DLD1 (cell line): ENCODE measurements around the gene ATP13A4.

Experiments used
- in situ Hi-C: cut with HindIII; loops from 2 replicates; pipeline ENCODE4 v1.10.0; 2017; ENCODE audit warnings: low sequenced_read_pairs

Gene ATP13A4

GRCh38 chr3:193554811-193555210, at the start of gene ATP13A4:
Gene ATP13A4 (minus strand): TSS chr3:193554895. CDS start chr3:193554799, 96 bp downstream.
- in situ Hi-C loops = loop anchor here (25.0 kb wide), 1 partner anchor 743 kb away; no protein-coding TSS in a partner anchor

GRCh38 chr3:193599393-193599792, 44.7 kb upstream of the ATP13A4 start:
- in situ Hi-C loops = no loop called here

- in situ Hi-C loops = no loop called here
These were observed 43.5 kb upstream of the ATP13A4 start for GRCh38 chr3:193598202-193598601.

- in situ Hi-C loops = no loop called here
These were observed 41.3 kb upstream of the ATP13A4 start for GRCh38 chr3:193595939-193596487.

- in situ Hi-C loops = no loop called here
These were observed 40.4 kb upstream of the ATP13A4 start for GRCh38 chr3:193594946-193595689.

GRCh38 chr3:193593668-193594030, 39.0 kb upstream of the ATP13A4 start:
- in situ Hi-C loops = no loop called here

- in situ Hi-C loops = no loop called here
These were observed 38.4 kb upstream of the ATP13A4 start, which contains the start of gene OPA1 for GRCh38 chr3:193592841-193593667. Gene OPA1 (plus strand): TSS chr3:193593208. CDS start chr3:193593378, 170 bp downstream.

GRCh38 chr3:193590088-193590856, 35.6 kb upstream of the ATP13A4 start:
- in situ Hi-C loops = no loop called here

GRCh38 chr3:193589616-193590015, 34.9 kb upstream of the ATP13A4 start:
- in situ Hi-C loops = no loop called here

- in situ Hi-C loops = no loop called here
These were observed 34.4 kb upstream of the ATP13A4 start for GRCh38 chr3:193589129-193589528.

- in situ Hi-C loops = no loop called here
These were observed 31.8 kb upstream of the ATP13A4 start for GRCh38 chr3:193586526-193586925.

- in situ Hi-C loops = no loop called here
These were observed 30.8 kb upstream of the ATP13A4 start for GRCh38 chr3:193585530-193585929.

GRCh38 chr3:193574488-193575070, 19.9 kb upstream of the ATP13A4 start:
- in situ Hi-C loops = loop anchor here (25.0 kb wide), 1 partner anchor 762 kb away; no protein-coding TSS in a partner anchor

- in situ Hi-C loops = loop anchor here (25.0 kb wide), 1 partner anchor 761 kb away; no protein-coding TSS in a partner anchor
These were observed 18.9 kb upstream of the ATP13A4 start for GRCh38 chr3:193573403-193574191.

GRCh38 chr3:193572426-193572908, 17.8 kb upstream of the ATP13A4 start:
- in situ Hi-C loops = loop anchor here (25.0 kb wide), 1 partner anchor 760 kb away; no protein-coding TSS in a partner anchor

- in situ Hi-C loops = loop anchor here (25.0 kb wide), 1 partner anchor 757 kb away; no protein-coding TSS in a partner anchor
These were observed 14.4 kb upstream of the ATP13A4 start for GRCh38 chr3:193569119-193569518.

GRCh38 chr3:193564012-193564411, 9.3 kb upstream of the ATP13A4 start:
- in situ Hi-C loops = loop anchor here (25.0 kb wide), 1 partner anchor 752 kb away; no protein-coding TSS in a partner anchor

- in situ Hi-C loops = loop anchor here (25.0 kb wide), 1 partner anchor 751 kb away; no protein-coding TSS in a partner anchor
These were observed 8.7 kb upstream of the ATP13A4 start for GRCh38 chr3:193563426-193563825.

GRCh38 chr3:193560870-193561269, 6.2 kb upstream of the ATP13A4 start:
- in situ Hi-C loops = loop anchor here (25.0 kb wide), 1 partner anchor 749 kb away; no protein-coding TSS in a partner anchor
